ENCODE results near the gene EMC8. TPM values are rescaled to one million over a fixed set of nuclear protein-coding genes. Genes with fewer than 3 reads are reported as not detected.

EMC8 gene
- total and polyA plus RNA-seq, 2 of the 8 experiments (the other 6 are each of a cell fraction or from before 2014, with no cell fraction given), result 52.2 to 69.7 TPM

GRCh38 chr16:85846461-85846860 is 47.1 kb upstream of the EMC8 start (continued):
- TF ChIP-seq FOSL1 (IDR thresholded peaks at IDR 0.05; ENCODE audit: insufficient read depth, low read depth, low read length), result no peak

All from H1 (cell line).